Measurements from ENCODE around the gene SOX9. TPM values are rescaled to one million over a fixed set of nuclear protein-coding genes. Genes with fewer than 3 reads are reported as not detected.

Gene SOX9
- total RNA-seq, 1 experiment from 2014 or later = 31.1 TPM

GRCh38 chr17:72107100-72107499 is 13.7 kb upstream of the SOX9 start:
- no peaks in the 10 kb centered on the region for H3K4me1 ChIP-seq (ENCODE audit: insufficient read depth, low read length, poor library complexity, severe bottlenecking)
- DNase-seq (ENCODE audit: low spot score) = no peak
- intact Hi-C loops (cut with micrococcal nuclease; ENCODE audit: unreplicated experiment) = no loop called here
- H3K36me3 ChIP-seq (ENCODE audit: insufficient read depth, low read length, poor library complexity, severe bottlenecking) = no peaks in the 10 kb centered on the region
- POLR2A ChIA-PET (ENCODE audit: low non-redundant PET) = no interaction called here
- no peak overlapping the region for H3K4me3 ChIP-seq (ENCODE audit: low read depth, low read length, poor library complexity, severe bottlenecking)
- no peak overlapping the region for H3K27ac ChIP-seq (ENCODE audit: low read depth, low read length, poor library complexity, severe bottlenecking)
- TF ChIP-seq CTCF (conservative IDR thresholded peaks at IDR 0.05; ENCODE audit: low read depth, low read length) (no peak), EZH2 (IDR thresholded peaks at IDR 0.05; ENCODE audit: borderline replicate concordance, low read depth, low read length, poor library complexity, severe bottlenecking) (no peak)
- BruUV-seq (replicated peaks) = no TSS peak
- CTCF ChIA-PET = no interaction called here
- H3K9me3 ChIP-seq (ENCODE audit: low read depth, low read length, poor library complexity, severe bottlenecking) = no peaks in the 10 kb centered on the region
- no peaks in the 10 kb centered on the region for H3K27me3 ChIP-seq (replicated peaks; ENCODE audit: insufficient read depth, low read depth, low read length, poor library complexity)

- Histone ChIP-seq H3K27me3 (replicated peaks; ENCODE audit: insufficient read depth, low read depth, low read length, poor library complexity) (no peaks in the 10 kb centered on the region), H3K27ac (ENCODE audit: low read depth, low read length, poor library complexity, severe bottlenecking) (no peak overlapping the region), H3K9me3 (ENCODE audit: low read depth, low read length, poor library complexity, severe bottlenecking) (no peaks in the 10 kb centered on the region), H3K4me3 (ENCODE audit: low read depth, low read length, poor library complexity, severe bottlenecking) (no peak overlapping the region), H3K4me1 (ENCODE audit: insufficient read depth, low read length, poor library complexity, severe bottlenecking) (no peaks in the 10 kb centered on the region), H3K36me3 (ENCODE audit: insufficient read depth, low read length, poor library complexity, severe bottlenecking) (no peaks in the 10 kb centered on the region)
- DNase-seq (ENCODE audit: low spot score) = no peak
- BruUV-seq (replicated peaks) = no TSS peak
- ChIA-PET POLR2A (ENCODE audit: low non-redundant PET) (no interaction called here), CTCF (no interaction called here)
- TF ChIP-seq EZH2 (IDR thresholded peaks at IDR 0.05; ENCODE audit: borderline replicate concordance, low read depth, low read length, poor library complexity, severe bottlenecking) (no peak), CTCF (conservative IDR thresholded peaks at IDR 0.05; ENCODE audit: low read depth, low read length) (no peak)
- intact Hi-C loops (cut with micrococcal nuclease; ENCODE audit: unreplicated experiment) = no loop called here
These were observed 10.4 kb upstream of the SOX9 start for GRCh38 chr17:72110231-72110941.

- BruUV-seq (replicated peaks) = no TSS peak
- Histone ChIP-seq H3K9me3 (ENCODE audit: low read depth, low read length, poor library complexity, severe bottlenecking) (no peaks in the 10 kb centered on the region), H3K27me3 (replicated peaks; ENCODE audit: insufficient read depth, low read depth, low read length, poor library complexity) (no peaks in the 10 kb centered on the region), H3K27ac (ENCODE audit: low read depth, low read length, poor library complexity, severe bottlenecking) (no peak overlapping the region), H3K4me1 (ENCODE audit: insufficient read depth, low read length, poor library complexity, severe bottlenecking) (no peaks in the 10 kb centered on the region), H3K4me3 (ENCODE audit: low read depth, low read length, poor library complexity, severe bottlenecking) (no peak overlapping the region), H3K36me3 (ENCODE audit: insufficient read depth, low read length, poor library complexity, severe bottlenecking) (no peaks in the 10 kb centered on the region)
- no peak for DNase-seq (ENCODE audit: low spot score)
- CTCF ChIA-PET = no interaction called here
- intact Hi-C loops (cut with micrococcal nuclease; ENCODE audit: unreplicated experiment) = no loop called here
- POLR2A ChIA-PET (ENCODE audit: low non-redundant PET) = no interaction called here
- TF ChIP-seq EZH2 (IDR thresholded peaks at IDR 0.05; ENCODE audit: borderline replicate concordance, low read depth, low read length, poor library complexity, severe bottlenecking) (no peak), CTCF (conservative IDR thresholded peaks at IDR 0.05; ENCODE audit: low read depth, low read length) (no peak)
These were observed 9.9 kb upstream of the SOX9 start for GRCh38 chr17:72110942-72111318.

All from A673 (cell line).